ENCODE results near the gene DUOXA2. TPM values are rescaled to one million over a fixed set of nuclear protein-coding genes. Genes with fewer than 3 reads are reported as not detected.
"Not testable (repeated sequence)": the region's sequence is repeated elsewhere in the genome, so short reads cannot be mapped to it uniquely, and the experiment has no call there.

DUOXA2 gene
- total and polyA plus RNA-seq, 12 donors, result not detected

GRCh38 chr15:45080593-45080992 lies 33.5 kb upstream of the DUOXA2 start:
- H3K9me3 ChIP-seq; H3K36me3 ChIP-seq; intact Hi-C loops (cut with DNase I); H3K4me3 ChIP-seq; DNase-seq; H3K27ac ChIP-seq; H3K27me3 ChIP-seq: not testable (repeated sequence)
- ATAC-seq, result peak; percentile 33 to 69 (median 54)
- 55 to 71% methylated on average over 2 of the region's 3 CpGs for WGBS, 2 donors
- H3K4me1 ChIP-seq, result peaks cover 0 to 32% (median 2%) of the 10 kb centered on the region in 9 donors

- H3K9me3 ChIP-seq; intact Hi-C loops (cut with DNase I); H3K27ac ChIP-seq; H3K4me3 ChIP-seq; DNase-seq; H3K36me3 ChIP-seq; ATAC-seq: not testable (repeated sequence)
- WGBS, 2 donors, result 70 to 71% methylated on average over 9 of the region's 10 CpGs
- Histone ChIP-seq H3K27me3 (peaks cover 0 to 11% (median 0%) of the 10 kb centered on the region in 7 donors), H3K4me1 (peaks cover 0 to 28% (median 2%) of the 10 kb centered on the region in 9 donors)
These were observed 31.7 kb upstream of the DUOXA2 start for GRCh38 chr15:45082412-45082811.

GRCh38 chr15:45083223-45083622 lies 30.9 kb upstream of the DUOXA2 start:
- no peaks in the 10 kb centered on the region for H3K36me3 ChIP-seq
- no peak overlapping the region for H3K4me3 ChIP-seq
- TF ChIP-seq, protein P1, sequence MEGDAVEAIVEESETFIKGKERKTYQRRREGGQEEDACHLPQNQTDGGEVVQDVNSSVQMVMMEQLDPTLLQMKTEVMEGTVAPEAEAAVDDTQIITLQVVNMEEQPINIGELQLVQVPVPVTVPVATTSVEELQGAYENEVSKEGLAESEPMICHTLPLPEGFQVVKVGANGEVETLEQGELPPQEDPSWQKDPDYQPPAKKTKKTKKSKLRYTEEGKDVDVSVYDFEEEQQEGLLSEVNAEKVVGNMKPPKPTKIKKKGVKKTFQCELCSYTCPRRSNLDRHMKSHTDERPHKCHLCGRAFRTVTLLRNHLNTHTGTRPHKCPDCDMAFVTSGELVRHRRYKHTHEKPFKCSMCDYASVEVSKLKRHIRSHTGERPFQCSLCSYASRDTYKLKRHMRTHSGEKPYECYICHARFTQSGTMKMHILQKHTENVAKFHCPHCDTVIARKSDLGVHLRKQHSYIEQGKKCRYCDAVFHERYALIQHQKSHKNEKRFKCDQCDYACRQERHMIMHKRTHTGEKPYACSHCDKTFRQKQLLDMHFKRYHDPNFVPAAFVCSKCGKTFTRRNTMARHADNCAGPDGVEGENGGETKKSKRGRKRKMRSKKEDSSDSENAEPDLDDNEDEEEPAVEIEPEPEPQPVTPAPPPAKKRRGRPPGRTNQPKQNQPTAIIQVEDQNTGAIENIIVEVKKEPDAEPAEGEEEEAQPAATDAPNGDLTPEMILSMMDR (IDR thresholded peaks at IDR 0.05), result no peak
- no peak overlapping the region for H3K27ac ChIP-seq
- no peak for DNase-seq
- intact Hi-C loops (cut with DNase I), result no loop called here
- no peak for ATAC-seq
- H3K4me1 ChIP-seq, result peaks cover 0 to 20% (median 0%) of the 10 kb centered on the region in 9 donors
- H3K27me3 ChIP-seq, result peaks cover 0 to 18% (median 0%) of the 10 kb centered on the region in 7 donors
- no peaks in the 10 kb centered on the region for H3K9me3 ChIP-seq

DNA sequence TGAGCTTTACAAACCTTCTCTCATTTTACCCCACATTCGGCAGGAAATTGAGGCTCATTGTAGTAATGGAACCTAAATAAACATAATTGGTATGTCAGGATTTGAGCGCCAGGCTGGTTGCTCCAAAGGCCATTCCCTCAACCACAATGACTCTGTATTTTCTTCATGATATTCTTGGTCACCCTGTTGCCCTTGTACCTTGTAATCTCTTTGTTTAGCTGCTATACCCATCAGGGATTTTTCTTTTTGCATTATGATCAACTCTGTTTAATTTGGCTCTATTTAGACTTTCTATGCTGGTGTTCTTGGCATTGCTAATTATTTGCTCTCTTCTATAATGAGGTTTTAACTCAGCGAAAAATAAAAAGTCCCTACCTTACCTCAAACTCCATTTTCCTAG lies 30.0 kb upstream of the DUOXA2 start:
- intact Hi-C loops (cut with DNase I), result no loop called here
- Histone ChIP-seq H3K27ac (no peak overlapping the region), H3K36me3 (no peaks in the 10 kb centered on the region), H3K4me3 (no peak overlapping the region), H3K27me3 (peaks cover 0 to 18% (median 0%) of the 10 kb centered on the region in 7 donors), H3K9me3 (no peaks in the 10 kb centered on the region), H3K4me1 (peaks cover 0 to 20% (median 0%) of the 10 kb centered on the region in 9 donors)
- TF ChIP-seq, protein P1 (IDR thresholded peaks at IDR 0.05), result no peak
- 84 to 90% methylated on average over 3 of the region's 3 CpGs for WGBS, 2 donors
- no peak for ATAC-seq
- DNase-seq, result no peak

GRCh38 chr15:45087513-45087912 lies 26.6 kb upstream of the DUOXA2 start:
- intact Hi-C loops (cut with DNase I), result no loop called here
- no peak overlapping the region for H3K4me3 ChIP-seq
- WGBS, 2 donors, result 57 to 60% methylated on average over 1 of the region's 1 CpG
- H3K27ac ChIP-seq, result no peak overlapping the region
- no peaks in the 10 kb centered on the region for H3K9me3 ChIP-seq
- H3K27me3 ChIP-seq, result peaks cover 0 to 18% (median 0%) of the 10 kb centered on the region in 7 donors
- peaks cover 0 to 4% (median 0%) of the 10 kb centered on the region in 9 donors for H3K4me1 ChIP-seq
- H3K36me3 ChIP-seq, result no peaks in the 10 kb centered on the region
- TF ChIP-seq, protein P1 (IDR thresholded peaks at IDR 0.05), result no peak
- ATAC-seq (no peak), DNase-seq (no peak)

Measured in heart right ventricle (tissue), 16 donors.